AG08396 (cell line): ENCODE results near the gene ESR1.
"Not testable (repeated sequence)": the region's sequence is repeated elsewhere in the genome, so short reads cannot be mapped to it uniquely, and the experiment has no call there.

Experiments used
- DNase-seq: peaks from one replicate; pipeline ENCODE4 v3.0.0; 2012; ENCODE audit warnings: low spot score, mixed read lengths

Gene ESR1

GRCh38 chr6:151899221-151899620, 91.7 kb downstream of the ESR1 start:
- DNase-seq, result not testable (repeated sequence)

- not testable (repeated sequence) for DNase-seq
Observed at GRCh38 chr6:151899796-151900195, 92.3 kb downstream of the ESR1 start.

- DNase-seq, result no peak
Observed at GRCh38 chr6:151900256-151900655, 92.8 kb downstream of the ESR1 start.

GRCh38 chr6:151901009-151901411, 93.5 kb downstream of the ESR1 start:
- DNase-seq, result no peak

- DNase-seq, result no peak
Observed at GRCh38 chr6:151904631-151905030, 97.1 kb downstream of the ESR1 start.

GRCh38 chr6:151905072-151905471, 97.6 kb downstream of the ESR1 start:
- DNase-seq, result no peak

- DNase-seq, result no peak
Observed at GRCh38 chr6:151905854-151906253, 98.4 kb downstream of the ESR1 start.

- DNase-seq, result no peak
Observed at GRCh38 chr6:151911401-151911800, 103.9 kb downstream of the ESR1 start.

GRCh38 chr6:151914484-151914883, 107.0 kb downstream of the ESR1 start:
- no peak for DNase-seq

GRCh38 chr6:151916075-151916474, 108.6 kb downstream of the ESR1 start:
- no peak for DNase-seq

- DNase-seq, result peak; percentile 34
Observed at GRCh38 chr6:151916680-151917164, 109.2 kb downstream of the ESR1 start.

- no peak for DNase-seq
Observed at GRCh38 chr6:151917531-151918329, 110.2 kb downstream of the ESR1 start.

- DNase-seq, result no peak
Observed at GRCh38 chr6:151940307-151940706, 132.8 kb downstream of the ESR1 start.

- DNase-seq, result no peak
Observed at GRCh38 chr6:151948002-151948743, 140.7 kb downstream of the ESR1 start.

- DNase-seq, result no peak
Observed at GRCh38 chr6:151958332-151958731, 150.8 kb downstream of the ESR1 start.

GRCh38 chr6:151959086-151959485, 151.6 kb downstream of the ESR1 start:
- DNase-seq, result no peak

GRCh38 chr6:151961809-151962208, 154.3 kb downstream of the ESR1 start:
- DNase-seq, result no peak

- no peak for DNase-seq
Observed at GRCh38 chr6:151962246-151962846, 154.9 kb downstream of the ESR1 start.

- DNase-seq, result no peak
Observed at GRCh38 chr6:151963001-151963400, 155.5 kb downstream of the ESR1 start.

GRCh38 chr6:151964412-151964811, 156.9 kb downstream of the ESR1 start:
- DNase-seq, result not testable (repeated sequence)

- DNase-seq, result no peak
Observed at GRCh38 chr6:151974061-151974617, 166.7 kb downstream of the ESR1 start.

GRCh38 chr6:151975795-151976194, 168.3 kb downstream of the ESR1 start:
- no peak for DNase-seq
